ENCODE measurements around the gene PTPRN2.

The PTPRN2 gene

GRCh38 chr7:157743781-157744525 is 843.7 kb downstream of the PTPRN2 start:
- Histone ChIP-seq H4K8ac (ENCODE audit: low read depth, low read length) (no peak overlapping the region), H3K9me3 (replicated peaks in 1 of 2; ENCODE audit: control insufficient read depth in 2 of 2, insufficient read depth in 1 of 2, low read depth in 1 of 2, low read length in 2 of 2) (no peaks in the 10 kb centered on the region), H2AK5ac (ENCODE audit: low read depth, low read length) (peak overlapping the region; percentile 85), H3K4me3 (ENCODE audit: low read length in 2 of 2) (no peak overlapping the region), H2BK120ac (ENCODE audit: low read depth, low read length) (no peak overlapping the region), H3K4me1 (ENCODE audit: control insufficient read depth in 2 of 2, insufficient read depth in 1 of 2, low read depth in 1 of 2, low read length in 2 of 2) (peaks cover 2 to 9% of the 10 kb centered on the region in 2 donors), H3K18ac (ENCODE audit: low read length) (peak overlapping the region; percentile 52), H3K23ac (ENCODE audit: low read depth, low read length, poor library complexity) (no peak overlapping the region), H3K27ac (replicated peaks; ENCODE audit: low read length) (no peak overlapping the region), H3K79me1 (ENCODE audit: low read depth, low read length) (no peaks in the 10 kb centered on the region), H3K9ac (ENCODE audit: low read depth, low read length, poor library complexity) (no peak overlapping the region), H3K36me3 (replicated peaks in 1 of 2; ENCODE audit: control insufficient read depth in 2 of 2, insufficient read depth in 2 of 2, low read length in 2 of 2) (no peaks in the 10 kb centered on the region), H3K27me3 (ENCODE audit: control insufficient read depth in 3 of 3, insufficient read depth in 3 of 3, low read depth in 1 of 3, low read length in 3 of 3) (no peaks in the 10 kb centered on the region), H2AFZ (ENCODE audit: low read length) (no peak overlapping the region), H3K4ac (ENCODE audit: low read length) (no peak overlapping the region), H4K91ac (ENCODE audit: low read depth, low read length, poor library complexity) (no peak overlapping the region), H3K14ac (ENCODE audit: low read length) (peak overlapping the region; percentile 31), H2BK5ac (ENCODE audit: low read length) (peak overlapping the region; percentile 39), H2BK15ac (ENCODE audit: low read length) (no peak overlapping the region), H2BK12ac (ENCODE audit: low read length) (peak overlapping the region; percentile 4), H3K4me2 (ENCODE audit: insufficient read depth, low read length, poor library complexity, severe bottlenecking) (no peak overlapping the region)
- DNase-seq (ENCODE audit: low spot score) = no peak
- no CpG with 5 or more reads among the region's 29 CpGs for WGBS, 2 donors (ENCODE audit: extremely low coverage in 2 of 2, insufficient read length in 2 of 2, insufficient replicate concordance in 1 of 2)

- Histone ChIP-seq H2BK15ac (ENCODE audit: low read length) (no peak overlapping the region), H3K18ac (ENCODE audit: low read length) (no peak overlapping the region), H3K14ac (ENCODE audit: low read length) (no peak overlapping the region), H3K79me1 (ENCODE audit: low read depth, low read length) (no peaks in the 10 kb centered on the region), H3K4me3 (ENCODE audit: low read length in 2 of 2) (no peak overlapping the region), H3K27ac (replicated peaks; ENCODE audit: low read length) (no peak overlapping the region), H2BK12ac (ENCODE audit: low read length) (no peak overlapping the region), H3K27me3 (ENCODE audit: control insufficient read depth in 3 of 3, insufficient read depth in 3 of 3, low read depth in 1 of 3, low read length in 3 of 3) (peaks cover 0 to under 1% (median 0%) of the 10 kb centered on the region in 3 experiments), H3K9ac (ENCODE audit: low read depth, low read length, poor library complexity) (no peak overlapping the region), H3K4ac (ENCODE audit: low read length) (no peak overlapping the region), H3K4me1 (ENCODE audit: control insufficient read depth in 2 of 2, insufficient read depth in 1 of 2, low read depth in 1 of 2, low read length in 2 of 2) (peaks cover 16 to 24% of the 10 kb centered on the region in 2 donors), H4K8ac (ENCODE audit: low read depth, low read length) (no peak overlapping the region), H2BK120ac (ENCODE audit: low read depth, low read length) (no peak overlapping the region), H3K9me3 (replicated peaks in 1 of 2; ENCODE audit: control insufficient read depth in 2 of 2, insufficient read depth in 1 of 2, low read depth in 1 of 2, low read length in 2 of 2) (no peaks in the 10 kb centered on the region), H4K91ac (ENCODE audit: low read depth, low read length, poor library complexity) (no peak overlapping the region), H2BK5ac (ENCODE audit: low read length) (no peak overlapping the region), H3K36me3 (replicated peaks in 1 of 2; ENCODE audit: control insufficient read depth in 2 of 2, insufficient read depth in 2 of 2, low read length in 2 of 2) (no peaks in the 10 kb centered on the region), H3K4me2 (ENCODE audit: insufficient read depth, low read length, poor library complexity, severe bottlenecking) (no peak overlapping the region), H2AK5ac (ENCODE audit: low read depth, low read length) (peak overlapping the region; percentile 89), H3K23ac (ENCODE audit: low read depth, low read length, poor library complexity) (peak overlapping the region; percentile 71), H2AFZ (ENCODE audit: low read length) (no peak overlapping the region)
- WGBS, 2 donors (ENCODE audit: extremely low coverage in 2 of 2, insufficient read length in 2 of 2, insufficient replicate concordance in 1 of 2) = no CpG with 5 or more reads among the region's 24 CpGs
- no peak for DNase-seq (ENCODE audit: low spot score)
Measured at GRCh38 chr7:157740251-157740798, 847.3 kb downstream of the PTPRN2 start.

GRCh38 chr7:157739650-157740049 is 848.0 kb downstream of the PTPRN2 start:
- H3K4me1 ChIP-seq (ENCODE audit: control insufficient read depth in 2 of 2, insufficient read depth in 1 of 2, low read depth in 1 of 2, low read length in 2 of 2) = peaks cover 16 to 24% of the 10 kb centered on the region in 2 donors
- H2AK5ac ChIP-seq (ENCODE audit: low read depth, low read length) = no peak overlapping the region
- no peaks in the 10 kb centered on the region for H3K36me3 ChIP-seq (replicated peaks in 1 of 2; ENCODE audit: control insufficient read depth in 2 of 2, insufficient read depth in 2 of 2, low read length in 2 of 2)
- no peak for DNase-seq (ENCODE audit: low spot score)
- H2BK15ac ChIP-seq (ENCODE audit: low read length) = peak overlapping the region; percentile 51
- no CpG with 5 or more reads among the region's 6 CpGs for WGBS, 2 donors (ENCODE audit: extremely low coverage in 2 of 2, insufficient read length in 2 of 2, insufficient replicate concordance in 1 of 2)
- no peak overlapping the region for H3K27ac ChIP-seq (replicated peaks; ENCODE audit: low read length)
- no peaks in the 10 kb centered on the region for H3K9me3 ChIP-seq (replicated peaks in 1 of 2; ENCODE audit: control insufficient read depth in 2 of 2, insufficient read depth in 1 of 2, low read depth in 1 of 2, low read length in 2 of 2)
- H3K23ac ChIP-seq (ENCODE audit: low read depth, low read length, poor library complexity) = no peak overlapping the region
- no peak overlapping the region for H4K91ac ChIP-seq (ENCODE audit: low read depth, low read length, poor library complexity)
- no peak overlapping the region for H3K9ac ChIP-seq (ENCODE audit: low read depth, low read length, poor library complexity)
- H3K79me1 ChIP-seq (ENCODE audit: low read depth, low read length) = no peaks in the 10 kb centered on the region
- peak overlapping the region; percentile 14 for H3K14ac ChIP-seq (ENCODE audit: low read length)
- H4K8ac ChIP-seq (ENCODE audit: low read depth, low read length) = no peak overlapping the region
- no peak overlapping the region for H2BK120ac ChIP-seq (ENCODE audit: low read depth, low read length)
- H3K4me3 ChIP-seq (ENCODE audit: low read length in 2 of 2) = no peak overlapping the region
- H3K18ac ChIP-seq (ENCODE audit: low read length) = no peak overlapping the region
- no peak overlapping the region for H3K4me2 ChIP-seq (ENCODE audit: insufficient read depth, low read length, poor library complexity, severe bottlenecking)
- H2AFZ ChIP-seq (ENCODE audit: low read length) = no peak overlapping the region
- peaks cover 0 to 6% (median 0%) of the 10 kb centered on the region in 3 experiments for H3K27me3 ChIP-seq (ENCODE audit: control insufficient read depth in 3 of 3, insufficient read depth in 3 of 3, low read depth in 1 of 3, low read length in 3 of 3)
- H2BK12ac ChIP-seq (ENCODE audit: low read length) = no peak overlapping the region
- H2BK5ac ChIP-seq (ENCODE audit: low read length) = no peak overlapping the region
- H3K4ac ChIP-seq (ENCODE audit: low read length) = no peak overlapping the region

GRCh38 chr7:157739031-157739430 is 848.6 kb downstream of the PTPRN2 start:
- Histone ChIP-seq H3K9ac (ENCODE audit: low read depth, low read length, poor library complexity) (no peak overlapping the region), H3K27ac (replicated peaks; ENCODE audit: low read length) (no peak overlapping the region), H3K36me3 (replicated peaks in 1 of 2; ENCODE audit: control insufficient read depth in 2 of 2, insufficient read depth in 2 of 2, low read length in 2 of 2) (no peaks in the 10 kb centered on the region), H4K8ac (ENCODE audit: low read depth, low read length) (no peak overlapping the region), H3K79me1 (ENCODE audit: low read depth, low read length) (no peaks in the 10 kb centered on the region), H3K4me2 (ENCODE audit: insufficient read depth, low read length, poor library complexity, severe bottlenecking) (no peak overlapping the region), H3K4me1 (ENCODE audit: control insufficient read depth in 2 of 2, insufficient read depth in 1 of 2, low read depth in 1 of 2, low read length in 2 of 2) (peaks cover 16 to 24% of the 10 kb centered on the region in 2 donors), H2BK5ac (ENCODE audit: low read length) (no peak overlapping the region), H3K9me3 (replicated peaks in 1 of 2; ENCODE audit: control insufficient read depth in 2 of 2, insufficient read depth in 1 of 2, low read depth in 1 of 2, low read length in 2 of 2) (no peaks in the 10 kb centered on the region), H2BK12ac (ENCODE audit: low read length) (no peak overlapping the region), H2BK15ac (ENCODE audit: low read length) (no peak overlapping the region), H4K91ac (ENCODE audit: low read depth, low read length, poor library complexity) (no peak overlapping the region), H3K4me3 (ENCODE audit: low read length in 2 of 2) (no peak overlapping the region), H3K18ac (ENCODE audit: low read length) (no peak overlapping the region), H3K14ac (ENCODE audit: low read length) (no peak overlapping the region), H2AFZ (ENCODE audit: low read length) (no peak overlapping the region), H2AK5ac (ENCODE audit: low read depth, low read length) (no peak overlapping the region), H3K4ac (ENCODE audit: low read length) (no peak overlapping the region), H3K27me3 (ENCODE audit: control insufficient read depth in 3 of 3, insufficient read depth in 3 of 3, low read depth in 1 of 3, low read length in 3 of 3) (peaks cover 0 to 9% (median 0%) of the 10 kb centered on the region in 3 experiments), H3K23ac (ENCODE audit: low read depth, low read length, poor library complexity) (no peak overlapping the region), H2BK120ac (ENCODE audit: low read depth, low read length) (no peak overlapping the region)
- WGBS, 2 donors (ENCODE audit: extremely low coverage in 2 of 2, insufficient read length in 2 of 2, insufficient replicate concordance in 1 of 2) = no CpG with 5 or more reads among the region's 8 CpGs
- DNase-seq (ENCODE audit: low spot score) = no peak
